Fibroblast of the aortic adventitia (primary cell): Measurements from ENCODE around the gene POP5. TPM values are rescaled to one million over a fixed set of nuclear protein-coding genes. Genes with fewer than 3 reads are reported as not detected.

Experiments used
- DNase-seq: peaks from one replicate; pipeline ENCODE4 v3.0.0-alpha.2; 2010; ENCODE audit warnings: low read depth
- H3K4me3 ChIP-seq: 2 replicates; pipeline ENCODE4 v1.5.1; 2011; ENCODE audit warnings: low read depth, mild to moderate bottlenecking, control low read depth, low read length, moderate library complexity
- total RNA-seq: library from RNA; depleted of rRNA; stranded (reverse); fragments of >200 nt; gene quantifications from 2 replicates; pipeline ENCODE4 v1.2.3, GENCODE V29; 2012; ENCODE audit warnings: low replicate concordance
- TF ChIP-seq, protein P1 (sequence below): IDR thresholded peaks from 2 replicates; pipeline ENCODE4 v1.5.1; 2011; ENCODE audit warnings: mild to moderate bottlenecking, low read length, control low read depth, inconsistent platforms; ENCODE audit not compliant: insufficient read depth

Gene POP5
- total RNA-seq, 1 donor, result 31.3 TPM

DNA sequence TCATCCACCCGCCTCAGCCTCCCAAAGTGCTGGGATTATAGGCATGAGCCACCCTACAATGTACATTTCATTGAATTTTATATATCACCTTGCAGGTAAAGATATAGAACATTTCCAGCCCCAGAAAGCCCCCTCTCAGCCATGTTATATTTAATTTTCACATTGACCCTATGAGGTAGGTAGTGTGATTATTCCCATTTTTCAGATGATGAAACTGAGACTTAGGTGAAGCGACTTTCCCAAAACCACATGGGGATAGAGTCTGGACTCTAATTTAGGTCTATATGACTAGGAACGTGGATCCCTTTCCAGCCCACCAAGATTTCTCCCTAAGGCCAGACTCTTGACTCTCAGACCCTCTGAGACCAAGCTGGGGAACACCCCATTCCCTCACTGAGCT, 15.7 kb upstream of the POP5 start:
- TF ChIP-seq, protein P1, sequence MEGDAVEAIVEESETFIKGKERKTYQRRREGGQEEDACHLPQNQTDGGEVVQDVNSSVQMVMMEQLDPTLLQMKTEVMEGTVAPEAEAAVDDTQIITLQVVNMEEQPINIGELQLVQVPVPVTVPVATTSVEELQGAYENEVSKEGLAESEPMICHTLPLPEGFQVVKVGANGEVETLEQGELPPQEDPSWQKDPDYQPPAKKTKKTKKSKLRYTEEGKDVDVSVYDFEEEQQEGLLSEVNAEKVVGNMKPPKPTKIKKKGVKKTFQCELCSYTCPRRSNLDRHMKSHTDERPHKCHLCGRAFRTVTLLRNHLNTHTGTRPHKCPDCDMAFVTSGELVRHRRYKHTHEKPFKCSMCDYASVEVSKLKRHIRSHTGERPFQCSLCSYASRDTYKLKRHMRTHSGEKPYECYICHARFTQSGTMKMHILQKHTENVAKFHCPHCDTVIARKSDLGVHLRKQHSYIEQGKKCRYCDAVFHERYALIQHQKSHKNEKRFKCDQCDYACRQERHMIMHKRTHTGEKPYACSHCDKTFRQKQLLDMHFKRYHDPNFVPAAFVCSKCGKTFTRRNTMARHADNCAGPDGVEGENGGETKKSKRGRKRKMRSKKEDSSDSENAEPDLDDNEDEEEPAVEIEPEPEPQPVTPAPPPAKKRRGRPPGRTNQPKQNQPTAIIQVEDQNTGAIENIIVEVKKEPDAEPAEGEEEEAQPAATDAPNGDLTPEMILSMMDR, result no peak
- no peak overlapping the region for H3K4me3 ChIP-seq
- DNase-seq, result no peak

DNA sequence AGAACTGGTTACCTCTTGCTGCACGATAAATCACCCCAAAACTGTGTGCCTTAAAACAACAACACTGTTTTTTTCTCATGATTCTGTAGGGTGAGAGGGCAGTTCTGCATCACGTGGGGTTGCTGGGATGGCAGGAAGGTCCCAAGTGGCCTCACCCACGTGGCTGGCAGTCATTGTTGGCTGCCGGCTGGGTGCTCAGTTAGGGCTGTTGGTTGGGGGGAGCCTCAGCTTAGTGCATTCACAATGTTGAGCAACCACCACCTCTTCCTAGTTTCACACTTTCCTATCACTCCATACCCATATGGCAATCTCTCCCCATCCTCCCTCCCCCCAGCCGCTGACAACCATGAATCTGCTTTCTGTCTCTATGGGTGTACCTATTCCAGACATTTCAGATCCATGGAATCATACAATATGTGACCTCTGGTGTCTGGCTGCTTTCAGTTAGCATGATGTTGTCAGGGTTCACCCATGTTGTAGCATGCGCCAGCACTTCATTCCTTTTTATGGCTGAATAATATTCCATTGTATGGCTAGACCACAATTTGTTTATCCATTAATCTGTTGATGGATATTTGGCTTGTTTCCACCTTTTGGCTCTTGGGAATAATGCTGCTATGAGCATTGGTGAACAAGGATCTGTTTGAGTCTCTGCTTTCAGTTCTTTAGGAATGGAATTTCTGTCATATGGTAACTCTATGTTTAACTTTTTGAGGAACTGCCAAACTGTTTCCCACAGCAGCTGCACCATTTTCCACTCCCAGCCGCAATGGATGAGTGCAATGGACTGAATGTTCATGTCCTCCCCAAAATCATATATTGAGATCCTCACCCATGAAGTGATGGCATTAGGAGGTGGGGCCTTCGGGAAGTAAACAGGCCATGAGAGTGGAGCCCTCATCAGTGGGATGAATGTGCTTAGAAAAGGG, 11.2 kb upstream of the POP5 start:
- no peak overlapping the region for H3K4me3 ChIP-seq
- no peak for DNase-seq
- TF ChIP-seq, protein P1, result no peak

DNA sequence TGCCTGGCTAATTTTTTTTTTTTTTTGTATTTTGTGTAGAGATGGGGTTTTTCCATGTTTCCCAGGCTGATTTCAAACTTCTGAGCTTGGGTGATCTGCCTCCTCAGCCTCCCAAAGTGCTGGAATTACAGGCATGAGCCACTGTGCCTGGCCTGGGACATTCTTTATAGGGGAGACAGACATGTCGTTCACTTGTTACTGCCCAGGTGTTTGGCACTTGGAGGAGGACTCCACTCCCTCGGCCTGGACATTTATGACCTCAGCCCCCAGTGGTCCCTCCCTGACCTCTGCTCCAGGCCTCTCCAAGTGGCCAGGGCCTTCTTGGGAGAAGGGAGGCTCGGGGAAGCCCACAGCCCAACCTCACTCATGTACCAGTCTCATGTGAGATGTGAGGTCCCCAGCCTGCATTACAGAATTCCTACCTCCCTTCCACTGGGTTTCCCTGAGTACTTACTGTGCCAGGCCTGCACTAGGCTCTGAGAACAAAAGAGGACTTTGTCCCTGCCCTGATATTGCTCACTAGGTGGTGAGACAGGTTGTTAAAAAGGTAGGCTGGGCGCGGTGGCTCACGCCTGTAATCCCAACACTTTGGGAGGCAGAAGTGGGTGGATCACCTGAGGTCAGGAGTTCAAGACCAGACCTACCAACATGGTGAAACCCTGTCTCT, 9.7 kb upstream of the POP5 start:
- TF ChIP-seq, protein P1, result no peak
- DNase-seq, result no peak
- H3K4me3 ChIP-seq, result no peak overlapping the region

DNA sequence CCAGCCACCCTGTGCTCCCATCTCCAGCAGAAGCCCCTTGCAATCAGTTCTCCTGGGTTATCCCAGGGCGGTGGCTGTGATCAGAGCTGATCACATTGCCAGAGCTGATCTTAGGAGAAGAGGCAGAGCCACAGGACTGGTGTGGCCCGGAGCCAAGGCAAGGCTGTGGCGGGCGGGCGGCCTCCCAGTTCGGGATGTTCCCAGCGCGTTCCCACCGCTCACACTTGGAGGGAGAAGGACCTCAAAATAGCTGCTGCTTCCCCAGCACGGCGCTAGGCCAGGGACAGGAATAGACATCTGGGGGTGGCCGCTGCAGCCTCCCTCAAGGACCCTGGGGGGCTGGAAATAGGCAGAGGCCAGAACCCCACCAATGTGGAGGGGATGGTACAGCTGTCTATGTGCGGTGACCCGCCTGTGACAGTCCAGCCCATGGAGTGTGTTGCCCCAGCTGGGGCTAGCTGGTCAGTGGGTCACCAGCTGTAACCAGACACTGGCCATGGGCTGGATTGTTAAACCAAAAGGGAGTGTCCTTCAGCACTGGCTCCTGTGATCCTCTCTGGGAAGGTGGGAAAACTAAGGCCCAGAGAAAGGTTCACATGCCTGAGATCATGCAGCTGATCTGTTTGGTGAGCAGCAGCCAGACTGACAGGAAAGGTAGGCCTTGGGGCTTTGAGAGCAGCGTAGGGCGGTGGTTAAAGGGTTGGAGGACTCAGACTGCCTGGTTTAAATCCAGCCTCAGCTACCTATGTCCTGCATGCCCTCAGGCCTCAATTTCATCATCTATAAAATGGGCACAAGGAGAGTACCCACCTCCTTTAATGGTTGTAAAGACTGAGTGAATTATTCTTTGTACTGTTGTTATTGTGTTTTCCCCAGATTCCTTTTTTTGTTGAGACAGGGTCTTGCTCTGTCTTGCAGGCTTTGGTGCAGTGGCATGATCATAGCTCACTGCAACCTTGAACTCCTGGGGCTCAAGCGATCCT, 8.0 kb upstream of the POP5 start:
- no peak overlapping the region for H3K4me3 ChIP-seq
- DNase-seq, result no peak
- TF ChIP-seq, protein P1, result no peak

DNA sequence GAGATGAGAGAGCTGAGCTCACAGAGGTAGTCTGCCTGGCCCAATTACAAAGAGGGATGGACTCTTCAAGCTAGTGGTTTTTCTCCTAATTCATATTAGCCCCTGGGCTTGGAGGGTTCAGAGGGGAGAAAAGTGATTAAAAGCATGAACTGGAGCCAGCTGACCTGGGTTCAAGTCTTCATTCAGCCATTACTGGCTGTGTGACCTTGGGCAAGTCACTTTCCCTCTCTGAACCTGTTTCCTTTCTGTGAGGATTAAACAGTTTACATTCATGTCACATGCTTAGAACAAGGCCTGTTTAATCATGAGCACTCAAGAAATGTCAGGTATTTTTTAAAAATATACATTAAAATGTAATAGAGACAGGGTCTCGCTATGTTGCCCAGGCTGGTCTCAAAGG, 7.2 kb upstream of the POP5 start:
- TF ChIP-seq, protein P1, result no peak
- no peak for DNase-seq

DNA sequence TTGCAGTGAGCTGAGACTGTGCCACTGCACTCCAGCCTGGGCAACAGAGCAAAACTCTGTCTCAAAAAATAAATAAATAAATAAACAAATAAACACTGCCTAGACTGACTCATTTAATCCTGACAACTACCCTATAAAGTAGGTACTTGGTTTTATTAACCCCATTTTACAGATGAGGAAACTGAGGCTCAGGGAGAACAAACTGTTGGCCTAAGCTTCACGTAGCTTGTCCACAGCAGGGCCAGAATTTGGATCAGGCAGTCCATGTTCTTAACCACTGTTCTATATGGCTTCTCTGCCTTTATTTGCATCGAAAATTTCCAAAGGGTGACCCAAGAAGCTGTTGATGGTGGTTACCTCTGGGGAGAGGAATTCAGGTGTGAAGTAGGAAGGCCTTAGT, 5.7 kb upstream of the POP5 start:
- no peak for DNase-seq
- no peak overlapping the region for H3K4me3 ChIP-seq
- TF ChIP-seq, protein P1, result no peak

More for the DNA sequence above, 7.2 kb upstream of the POP5 start:
- no peak overlapping the region for H3K4me3 ChIP-seq
